ENCODE measurements around the gene CYSLTR2.

CYSLTR2 gene

GRCh38 chr13:48640767-48641166 is 13.0 kb upstream of the CYSLTR2 start:
- Histone ChIP-seq H3K9me3 (ENCODE audit: control insufficient read depth, insufficient read depth, low read depth, low read length) (no peaks in the 10 kb centered on the region), H3K36me3 (ENCODE audit: control insufficient read depth in 2 of 2, insufficient read depth in 1 of 2, low read length in 2 of 2) (no peaks in the 10 kb centered on the region), H3K27ac (ENCODE audit: extremely low read depth, low read depth, low read length) (no peak overlapping the region), H3K4me1 (ENCODE audit: control insufficient read depth, insufficient read depth, low read length) (no peaks in the 10 kb centered on the region), H3K4me3 (ENCODE audit: low read depth, low read length) (no peak overlapping the region)
- CTCF ChIA-PET = interaction anchor here (0.7 kb wide), 1 partner anchor 123 kb away, joined by 3 read pairs; no protein-coding TSS in a partner anchor
- POLR2A ChIA-PET = no interaction called here
- TF ChIP-seq SP7 (tag by site-specific recombination; IDR thresholded peaks at IDR 0.05) (no peak), ZNF311 (tag by site-specific recombination; IDR thresholded peaks at IDR 0.05; ENCODE audit: borderline replicate concordance) (no peak), IKZF3 (tag by site-specific recombination; IDR thresholded peaks at IDR 0.05) (no peak), GLIS2 (tag by site-specific recombination; IDR thresholded peaks at IDR 0.05) (no peak), SP3 (tag by site-specific recombination; IDR thresholded peaks at IDR 0.05) (no peak), ZNF175 (tag by site-specific recombination; IDR thresholded peaks at IDR 0.05) (no peak), ZNF266 (tag by site-specific recombination; IDR thresholded peaks at IDR 0.05; ENCODE audit: low read depth) (no peak), ZNF76 (tag by site-specific recombination; IDR thresholded peaks at IDR 0.05; ENCODE audit: borderline replicate concordance, low read depth) (no peak), ZNF280C (tag by site-specific recombination; IDR thresholded peaks at IDR 0.05) (no peak), ZFP41 (tag by site-specific recombination; IDR thresholded peaks at IDR 0.05; ENCODE audit: borderline replicate concordance) (no peak)

GRCh38 chr13:48641404-48641803 is 12.3 kb upstream of the CYSLTR2 start:
- H3K4me3 ChIP-seq (ENCODE audit: low read depth, low read length) = no peak overlapping the region
- ChIA-PET POLR2A (no interaction called here), CTCF (interaction anchor here (0.7 kb wide), 1 partner anchor 124 kb away, joined by 3 read pairs; no protein-coding TSS in a partner anchor)
- H3K27ac ChIP-seq (ENCODE audit: extremely low read depth, low read depth, low read length) = no peak overlapping the region
- no peaks in the 10 kb centered on the region for H3K9me3 ChIP-seq (ENCODE audit: control insufficient read depth, insufficient read depth, low read depth, low read length)
- H3K36me3 ChIP-seq (ENCODE audit: control insufficient read depth in 2 of 2, insufficient read depth in 1 of 2, low read length in 2 of 2) = no peaks in the 10 kb centered on the region
- no peaks in the 10 kb centered on the region for H3K4me1 ChIP-seq (ENCODE audit: control insufficient read depth, insufficient read depth, low read length)
- TF ChIP-seq ZBTB6 (tag by site-specific recombination; IDR thresholded peaks at IDR 0.05) (no peak), ZNF548 (tag by site-specific recombination; IDR thresholded peaks at IDR 0.05) (no peak), ZNF488 (tag by site-specific recombination; IDR thresholded peaks at IDR 0.05) (no peak), MZF1 (tag by site-specific recombination; IDR thresholded peaks at IDR 0.05; ENCODE audit: borderline replicate concordance) (no peak), ZNF707 (tag by site-specific recombination; IDR thresholded peaks at IDR 0.05) (no peak), INSM2 (tag by site-specific recombination; IDR thresholded peaks at IDR 0.05) (no peak), ZNF654 (tag by site-specific recombination; IDR thresholded peaks at IDR 0.05; ENCODE audit: low read depth) (no peak), ZNF223 (tag by site-specific recombination; IDR thresholded peaks at IDR 0.05) (no peak), ZNF529 (tag by site-specific recombination; IDR thresholded peaks at IDR 0.05; ENCODE audit: insufficient replicate concordance) (no peak), SP7 (tag by site-specific recombination; IDR thresholded peaks at IDR 0.05) (no peak), ZIC2 (tag by site-specific recombination; IDR thresholded peaks at IDR 0.05) (no peak), GLIS1 (tag by site-specific recombination; IDR thresholded peaks at IDR 0.05) (no peak), ZNF670 (tag by site-specific recombination; IDR thresholded peaks at IDR 0.05; ENCODE audit: low read depth) (no peak), ZNF341 (tag by site-specific recombination; IDR thresholded peaks at IDR 0.05; ENCODE audit: low read depth) (no peak), ZNF280D (tag by site-specific recombination; IDR thresholded peaks at IDR 0.05) (no peak)

Data from HEK293 (cell line).